PFSK-1 (cell line): ENCODE measurements around the gene CDK5RAP1.

ENCODE experiments used
- FOXP2 ChIP-seq: optimal IDR thresholded peaks from 2 replicates; pipeline ENCODE3; 2011; ENCODE audit warnings: borderline replicate concordance, control low read depth, inconsistent platforms; ENCODE audit not compliant: insufficient read depth; ENCODE audit errors: extremely low read length, extremely low read depth
- POLR2AphosphoS5 ChIP-seq: IDR thresholded peaks from 2 replicates; pipeline ENCODE4 v1.6.1; 2012; ENCODE audit warnings: low read depth, mild to moderate bottlenecking, control low read depth, low read length, moderate library complexity
- SIN3A ChIP-seq: IDR thresholded peaks from 2 replicates; pipeline ENCODE4 v1.6.1; 2012; ENCODE audit warnings: mild to moderate bottlenecking, low read length, moderate library complexity, borderline replicate concordance; ENCODE audit not compliant: insufficient read depth
- TAF1 ChIP-seq: IDR thresholded peaks from 2 replicates; pipeline ENCODE4 v1.6.1; 2012; ENCODE audit warnings: low read length, control low read depth, borderline replicate concordance; ENCODE audit not compliant: insufficient read depth
- TF ChIP-seq, protein P1 (sequence below), 2 experiments: IDR thresholded peaks; 2 replicates each; pipeline versions ENCODE4 v1.6.1 to v1.8.0; 2011 to 2012; ENCODE audit warnings: low read depth in 2 of 2, low read length in 2 of 2, control low read depth in 1 of 2, inconsistent platforms in 1 of 2, mild to moderate bottlenecking in 1 of 2, moderate library complexity in 1 of 2; ENCODE audit not compliant: insufficient read depth in 1 of 2

Gene CDK5RAP1

DNA sequence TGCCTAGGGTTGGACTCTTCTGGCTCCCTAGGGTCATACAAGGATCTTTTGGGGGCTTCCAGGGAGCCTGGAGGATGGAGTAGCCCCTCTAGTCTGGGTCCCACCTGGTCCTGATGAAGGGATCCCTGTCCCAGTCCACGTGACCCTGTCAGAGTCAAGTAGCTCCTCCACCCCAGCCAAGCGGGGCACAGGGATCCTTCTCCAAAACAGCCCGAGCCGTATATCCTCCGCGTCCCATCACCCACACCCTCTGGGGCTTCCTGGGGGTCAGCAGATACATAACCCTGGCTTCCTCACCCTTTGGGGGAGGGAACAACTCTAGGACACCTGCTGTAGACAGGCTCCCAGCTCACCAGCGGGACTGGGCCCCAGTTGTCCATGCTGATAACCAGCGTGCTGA, 90.3 kb downstream of the CDK5RAP1 start:
- TF ChIP-seq SIN3A: no peak

GRCh38 chr20:33310327-33310899, 90.9 kb downstream of the CDK5RAP1 start:
- TF ChIP-seq SIN3A (no peak), FOXP2 (no peak), POLR2AphosphoS5 (no peak), TAF1 (no peak)
- TF ChIP-seq, protein P1, sequence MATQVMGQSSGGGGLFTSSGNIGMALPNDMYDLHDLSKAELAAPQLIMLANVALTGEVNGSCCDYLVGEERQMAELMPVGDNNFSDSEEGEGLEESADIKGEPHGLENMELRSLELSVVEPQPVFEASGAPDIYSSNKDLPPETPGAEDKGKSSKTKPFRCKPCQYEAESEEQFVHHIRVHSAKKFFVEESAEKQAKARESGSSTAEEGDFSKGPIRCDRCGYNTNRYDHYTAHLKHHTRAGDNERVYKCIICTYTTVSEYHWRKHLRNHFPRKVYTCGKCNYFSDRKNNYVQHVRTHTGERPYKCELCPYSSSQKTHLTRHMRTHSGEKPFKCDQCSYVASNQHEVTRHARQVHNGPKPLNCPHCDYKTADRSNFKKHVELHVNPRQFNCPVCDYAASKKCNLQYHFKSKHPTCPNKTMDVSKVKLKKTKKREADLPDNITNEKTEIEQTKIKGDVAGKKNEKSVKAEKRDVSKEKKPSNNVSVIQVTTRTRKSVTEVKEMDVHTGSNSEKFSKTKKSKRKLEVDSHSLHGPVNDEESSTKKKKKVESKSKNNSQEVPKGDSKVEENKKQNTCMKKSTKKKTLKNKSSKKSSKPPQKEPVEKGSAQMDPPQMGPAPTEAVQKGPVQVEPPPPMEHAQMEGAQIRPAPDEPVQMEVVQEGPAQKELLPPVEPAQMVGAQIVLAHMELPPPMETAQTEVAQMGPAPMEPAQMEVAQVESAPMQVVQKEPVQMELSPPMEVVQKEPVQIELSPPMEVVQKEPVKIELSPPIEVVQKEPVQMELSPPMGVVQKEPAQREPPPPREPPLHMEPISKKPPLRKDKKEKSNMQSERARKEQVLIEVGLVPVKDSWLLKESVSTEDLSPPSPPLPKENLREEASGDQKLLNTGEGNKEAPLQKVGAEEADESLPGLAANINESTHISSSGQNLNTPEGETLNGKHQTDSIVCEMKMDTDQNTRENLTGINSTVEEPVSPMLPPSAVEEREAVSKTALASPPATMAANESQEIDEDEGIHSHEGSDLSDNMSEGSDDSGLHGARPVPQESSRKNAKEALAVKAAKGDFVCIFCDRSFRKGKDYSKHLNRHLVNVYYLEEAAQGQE (IDR thresholded peaks at IDR 0.05; ENCODE audit: insufficient read depth in 1 of 2, low read depth in 2 of 2, low read length in 2 of 2): no peak

DNA sequence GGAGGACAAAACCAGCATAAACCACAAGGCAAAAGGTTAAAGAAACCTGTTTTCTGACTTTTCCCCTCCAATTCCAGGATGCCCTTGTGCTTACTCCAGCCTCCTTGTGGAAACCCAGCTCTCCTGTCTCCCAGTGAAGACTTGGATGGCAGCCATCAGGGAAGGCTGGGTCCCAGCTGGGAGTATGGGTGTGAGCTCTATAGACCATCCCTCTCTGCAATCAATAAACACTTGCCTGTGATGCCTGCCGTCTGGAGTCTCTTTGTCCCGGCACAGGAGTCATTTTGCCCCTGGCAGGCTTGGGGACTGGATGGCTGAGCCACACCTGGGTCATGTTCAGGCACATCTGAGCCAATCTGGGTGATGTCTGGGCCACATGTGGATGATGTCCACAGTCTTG, 91.7 kb downstream of the CDK5RAP1 start:
- TF ChIP-seq FOXP2 (no peak), TAF1 (no peak), POLR2AphosphoS5 (no peak), SIN3A (no peak)
- TF ChIP-seq, protein P1 (IDR thresholded peaks at IDR 0.05; ENCODE audit: insufficient read depth in 1 of 2, low read depth in 2 of 2, low read length in 2 of 2): no peak
